Smooth muscle cell (in vitro differentiated cells): ENCODE data around the gene TMEM86A. TPM values are rescaled to one million over a fixed set of nuclear protein-coding genes. Genes with fewer than 3 reads are reported as not detected.

Experiments
- DNase-seq: peaks from one replicate; lab custom pipeline; 2025; ENCODE audit not compliant: unreplicated experiment; lab: John Stamatoyannopoulos, UW
- H2AFZ ChIP-seq: fragments of 200-600 bp; sonication (generic); 2 replicates; pipeline ENCODE4 v1.6.0; 2016; ENCODE audit warnings: antibody characterized with exemption, low read depth, mild to moderate bottlenecking
- H3F3A ChIP-seq: fragments of 200-600 bp; sonication (generic); 2 replicates; pipeline ENCODE4 v1.6.0; 2017; ENCODE audit warnings: antibody characterized with exemption, low read depth
- H3K27ac ChIP-seq: fragments of 200-600 bp; sonication (generic); 2 replicates; pipeline ENCODE4 v1.5.1; 2016; ENCODE audit warnings: low read depth, mild to moderate bottlenecking
- H3K27me3 ChIP-seq: fragments of 200-600 bp; sonication (generic); 2 replicates; pipeline ENCODE4 v1.6.1; 2016; ENCODE audit warnings: low read depth, mild to moderate bottlenecking
- H3K36me3 ChIP-seq: fragments of 200-600 bp; sonication (generic); 2 replicates; pipeline ENCODE4 v1.5.1; 2016; ENCODE audit warnings: low read depth
- H3K4me1 ChIP-seq: fragments of 200-600 bp; sonication (generic); 2 replicates; pipeline ENCODE4 v1.5.1; 2016; ENCODE audit warnings: low read depth
- H3K4me2 ChIP-seq: fragments of 200-600 bp; sonication (generic); 2 replicates; pipeline ENCODE4 v1.6.0; 2016; ENCODE audit warnings: mild to moderate bottlenecking
- H3K4me3 ChIP-seq: fragments of 200-600 bp; sonication (generic); 2 replicates; pipeline ENCODE4 v1.5.1; 2016; ENCODE audit warnings: mild to moderate bottlenecking
- H3K79me2 ChIP-seq: fragments of 200-600 bp; sonication (generic); 2 replicates; pipeline ENCODE4 v1.6.0; 2016; ENCODE audit warnings: low read depth, mild to moderate bottlenecking
- H3K9ac ChIP-seq: fragments of 200-600 bp; sonication (generic); 2 replicates; pipeline ENCODE4 v1.6.0; 2016; ENCODE audit warnings: low read depth
- H3K9me3 ChIP-seq: fragments of 200-600 bp; sonication (generic); replicated peaks from 2 replicates; pipeline ENCODE4 v1.5.1; 2016; ENCODE audit warnings: low read depth
- H4K20me1 ChIP-seq: fragments of 200-600 bp; sonication (generic); 2 replicates; pipeline ENCODE4 v1.6.0; 2016; ENCODE audit warnings: low read depth
- CTCF ChIP-seq: fragments of 200-600 bp; sonication (generic); IDR thresholded peaks from 2 replicates; pipeline ENCODE4 v1.5.1; 2017; ENCODE audit warnings: borderline replicate concordance, mild to moderate bottlenecking, antibody characterized with exemption; ENCODE audit not compliant: insufficient read depth, poor library complexity, severe bottlenecking
- WGBS: methylation state at CpG from one replicate; pipeline ENCODE4 v1.1.7; 2016; ENCODE audit warnings: low lambda C conversion rate; 5-methylcytosine and 5-hydroxymethylcytosine counted together
- polyA plus RNA-seq: library from polyadenylated mRNA; unstranded; fragments of >200 nt; fragmentation: Nextera tagmentation; extraction: Ambion mirVana; gene quantifications from 2 replicates; pipeline ENCODE4 v1.2.1, GENCODE V29; 2016
- total RNA-seq: library from RNA; depleted of rRNA; stranded (reverse); fragments of >200 nt; gene quantifications from 2 replicates; pipeline ENCODE4 v1.2.3, GENCODE V29; 2014

Gene TMEM86A
- total and polyA plus RNA-seq, 2 experiments from 2014 or later = 1.2 to 2.6 TPM

- 86% methylated on average over 2 of the region's 2 CpGs for WGBS
- no peaks in the 10 kb centered on the region for H4K20me1 ChIP-seq
- no peak for DNase-seq
Observed at GRCh38 chr11:18703001-18703763, 4.6 kb downstream of the TMEM86A start.

GRCh38 chr11:18704045-18704645 is 5.6 kb downstream of the TMEM86A start:
- peaks cover 12% of the 10 kb centered on the region for H3K27me3 ChIP-seq
- no peak for DNase-seq
- H3K9me3 ChIP-seq = no peaks in the 10 kb centered on the region
- H2AFZ ChIP-seq = no peak overlapping the region
- no peaks in the 10 kb centered on the region for H4K20me1 ChIP-seq
- WGBS = 66% methylated on average over 5 of the region's 5 CpGs
- H3K4me3 ChIP-seq = no peak overlapping the region
- no peaks in the 10 kb centered on the region for H3K36me3 ChIP-seq
- no peak overlapping the region for H3K27ac ChIP-seq
- no peak overlapping the region for H3K9ac ChIP-seq
- H3F3A ChIP-seq = no peaks in the 10 kb centered on the region
- TF ChIP-seq CTCF = no peak
- H3K4me2 ChIP-seq = no peak overlapping the region
- H3K79me2 ChIP-seq = no peaks in the 10 kb centered on the region
- no peaks in the 10 kb centered on the region for H3K4me1 ChIP-seq

More at GRCh38 chr11:18703001-18703763, 4.6 kb downstream of the TMEM86A start:
- Histone ChIP-seq H3K36me3 (no peaks in the 10 kb centered on the region), H3K9me3 (no peaks in the 10 kb centered on the region), H3K4me3 (no peak overlapping the region), H3K79me2 (no peaks in the 10 kb centered on the region), H3K27me3 (peaks cover 3% of the 10 kb centered on the region), H3F3A (no peaks in the 10 kb centered on the region), H2AFZ (no peak overlapping the region), H3K4me2 (no peak overlapping the region), H3K27ac (no peak overlapping the region), H3K4me1 (no peaks in the 10 kb centered on the region), H3K9ac (no peak overlapping the region)
- no peak for TF ChIP-seq CTCF

GRCh38 chr11:18704698-18705097 is 6.1 kb downstream of the TMEM86A start:
- Histone ChIP-seq H3K36me3 (no peaks in the 10 kb centered on the region), H3K79me2 (no peaks in the 10 kb centered on the region), H3K27ac (no peak overlapping the region), H3K4me2 (no peak overlapping the region), H3K27me3 (peaks cover 15% of the 10 kb centered on the region), H3K4me1 (no peaks in the 10 kb centered on the region), H3K9me3 (no peaks in the 10 kb centered on the region), H3F3A (no peaks in the 10 kb centered on the region), H3K9ac (no peak overlapping the region), H2AFZ (no peak overlapping the region), H3K4me3 (no peak overlapping the region), H4K20me1 (no peaks in the 10 kb centered on the region)
- no peak for DNase-seq
- no peak for TF ChIP-seq CTCF
- WGBS = 43% methylated on average over 1 of the region's 1 CpG
